ENCODE data around the gene CBFA2T2.
A peak's percentile ranks its signal among the peaks of the same experiment; 100 is the strongest.

CBFA2T2 gene

DNA sequence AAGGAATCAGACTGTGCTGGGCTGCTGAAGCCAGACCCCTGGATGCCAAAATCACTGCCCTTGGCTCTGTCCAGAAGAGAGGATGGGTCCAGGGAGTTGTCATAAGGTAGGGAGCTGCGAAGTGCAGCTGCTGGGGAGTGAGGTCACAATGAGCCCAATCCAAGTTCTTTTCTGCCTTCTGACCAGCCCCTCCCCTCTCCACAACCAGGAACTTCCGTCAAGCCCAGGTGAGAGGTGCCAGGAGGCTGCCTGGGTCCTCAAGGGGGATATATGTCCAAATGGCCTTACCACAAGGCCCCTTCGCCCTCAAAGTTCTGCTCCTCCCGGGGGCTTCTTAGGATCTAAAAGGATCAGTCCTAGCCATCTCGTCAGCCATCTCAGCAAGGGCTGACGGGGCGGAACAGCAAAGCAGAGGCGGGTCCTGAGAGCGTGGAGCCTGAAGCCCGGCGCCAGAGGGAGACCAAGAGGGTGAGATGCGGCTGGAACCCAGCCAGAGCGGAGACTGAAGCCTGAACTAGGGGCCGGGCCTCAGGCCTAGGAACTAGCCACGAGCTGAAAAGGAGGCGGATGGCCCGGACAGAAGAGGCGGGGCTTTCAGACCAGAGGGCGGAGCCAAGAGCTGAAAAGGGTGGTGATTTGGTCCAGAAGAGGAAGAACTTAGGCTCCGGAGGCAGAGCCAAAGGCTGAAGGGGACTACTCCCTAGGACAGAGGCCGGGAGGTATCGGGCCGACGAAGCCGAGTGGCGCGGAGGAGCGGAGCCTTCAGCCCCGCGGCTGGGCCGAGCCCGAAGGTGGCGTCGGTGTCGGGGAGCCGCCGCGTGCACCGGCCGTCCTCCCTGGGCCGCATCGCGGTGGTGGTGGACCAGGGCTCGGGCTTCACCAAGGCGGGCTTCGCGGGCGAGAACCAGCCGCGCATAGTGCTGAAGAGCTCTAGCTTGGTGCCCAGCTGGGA lies 176.7 kb downstream of the CBFA2T2 start, which contains the start of gene ACTL10:
Gene ACTL10 (plus strand): TSS at position 651 of the 952 bp plus-strand sequence. CDS start 555 bp downstream, outside the sequence.
- peak; percentile 97 for DNase-seq (ENCODE audit: low read depth, low spot score)

DNA sequence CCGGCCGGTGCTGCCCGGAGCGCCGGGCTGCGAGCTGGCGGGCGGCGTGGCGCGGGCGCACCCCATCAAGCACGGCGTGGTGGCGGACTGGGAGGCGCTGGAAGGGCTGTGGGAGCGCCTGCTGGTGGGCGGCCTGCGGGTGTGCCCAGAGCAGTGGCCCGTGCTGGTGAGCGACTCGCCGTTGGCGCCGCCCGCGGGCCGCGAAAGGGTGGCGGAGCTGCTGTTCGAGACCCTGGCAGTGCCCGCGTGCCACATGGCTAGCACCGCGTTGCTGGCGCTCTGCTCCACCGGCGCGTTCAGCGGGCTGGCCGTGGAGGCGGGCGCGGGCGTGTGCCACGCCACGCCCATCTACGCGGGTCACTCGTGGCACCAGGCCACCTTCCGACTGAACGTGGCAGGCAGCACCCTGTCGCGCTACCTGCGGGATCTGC lies 177.4 kb downstream of the CBFA2T2 start:
- DNase-seq (ENCODE audit: low read depth, low spot score) = no peak

DNA sequence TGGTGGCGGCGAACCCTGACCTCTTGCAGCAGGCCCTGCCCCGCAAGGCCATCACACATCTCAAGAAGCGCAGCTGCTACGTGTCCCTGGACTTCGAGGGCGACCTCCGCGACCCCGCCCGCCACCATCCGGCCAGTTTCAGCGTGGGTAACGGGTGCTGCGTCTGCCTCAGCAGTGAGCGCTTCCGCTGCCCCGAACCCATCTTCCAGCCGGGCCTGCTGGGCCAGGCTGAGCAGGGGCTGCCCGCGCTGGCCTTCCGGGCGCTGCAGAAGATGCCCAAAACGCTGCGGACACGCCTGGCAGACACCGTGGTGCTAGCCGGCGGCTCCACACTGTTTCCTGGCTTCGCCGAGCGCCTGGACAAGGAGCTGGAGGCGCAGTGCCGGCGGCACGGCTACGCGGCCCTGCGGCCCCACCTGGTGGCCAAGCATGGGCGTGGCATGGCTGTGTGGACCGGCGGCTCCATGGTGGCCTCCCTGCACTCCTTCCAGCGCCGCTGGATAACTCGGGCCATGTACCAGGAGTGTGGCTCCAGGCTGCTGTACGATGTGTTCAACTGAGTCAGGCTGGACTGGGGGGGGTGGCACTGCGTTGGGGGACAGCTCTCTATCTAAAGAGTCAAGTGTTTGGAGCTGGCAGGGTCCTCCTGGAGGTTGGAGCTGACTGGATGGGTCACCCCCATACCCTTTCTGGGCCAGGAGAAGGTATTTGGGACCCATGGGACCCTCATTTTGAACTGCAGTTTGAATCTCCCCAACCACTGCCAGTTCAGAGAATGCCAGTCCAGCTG lies 178.0 kb downstream of the CBFA2T2 start:
- DNase-seq (ENCODE audit: low read depth, low spot score) = no peak

- no peak for DNase-seq (ENCODE audit: low read depth, low spot score)
These were observed 178.7 kb downstream of the CBFA2T2 start for GRCh38 chr20:33668466-33669155.

DNA sequence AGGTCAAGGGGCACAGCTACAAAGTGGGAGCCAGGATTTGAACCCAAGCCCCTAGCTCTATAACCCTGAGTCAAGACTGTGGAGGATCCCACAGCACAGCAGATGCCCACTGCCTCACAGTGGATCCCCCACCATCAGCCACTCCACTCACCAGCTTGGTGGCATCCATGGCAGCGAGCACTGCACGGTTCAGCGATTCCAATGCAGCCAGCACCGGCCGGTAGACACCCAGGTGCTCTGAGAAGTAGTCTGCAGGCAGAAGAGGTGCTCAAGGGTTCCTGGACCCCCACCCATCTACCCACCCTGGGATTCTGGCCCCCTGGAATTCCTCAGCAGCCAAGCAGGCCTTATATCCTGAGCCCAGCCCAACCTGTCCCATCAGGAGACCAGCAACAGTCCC lies 179.3 kb downstream of the CBFA2T2 start:
- DNase-seq (ENCODE audit: low read depth, low spot score) = no peak

GRCh38 chr20:33669873-33670640 lies 180.2 kb downstream of the CBFA2T2 start:
- no peak for DNase-seq (ENCODE audit: low read depth, low spot score)

DNA sequence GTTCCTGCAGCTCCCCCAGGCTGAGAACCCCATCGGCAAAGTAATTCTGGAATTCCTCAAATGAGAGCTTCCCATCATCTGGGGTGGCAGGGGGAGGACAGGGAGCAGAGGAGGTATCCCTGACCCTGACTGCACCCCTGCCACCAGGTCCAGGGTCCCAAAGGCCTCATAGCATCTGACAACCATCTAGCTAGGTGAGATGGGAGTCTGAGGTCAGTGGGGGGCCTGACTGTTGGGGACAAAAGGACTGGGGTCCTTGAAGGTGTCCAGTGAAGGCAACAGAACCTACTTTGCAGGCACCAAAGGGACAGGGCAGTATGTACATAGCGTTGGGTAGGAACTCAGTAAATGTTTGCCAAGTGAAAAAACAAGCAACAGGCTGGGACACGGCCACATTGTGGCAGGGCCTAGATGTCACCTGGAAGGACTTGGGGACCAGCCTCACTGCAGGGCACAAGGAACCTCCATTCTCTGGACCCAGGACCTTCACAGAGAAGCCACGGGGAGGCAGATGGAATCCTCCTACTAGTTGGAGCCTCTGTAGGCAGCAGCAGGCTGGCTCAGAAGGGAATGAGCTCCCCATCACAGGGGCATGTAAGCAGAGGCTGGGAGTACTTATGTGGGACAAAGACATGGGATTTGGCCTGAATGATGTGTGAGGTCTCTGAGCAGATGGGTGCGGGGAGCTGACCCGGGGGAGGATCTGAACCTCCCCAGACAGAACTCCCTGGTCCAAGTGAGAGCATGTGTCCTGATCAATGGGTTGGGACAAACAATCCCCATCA lies 181.0 kb downstream of the CBFA2T2 start:
- no peak for DNase-seq (ENCODE audit: low read depth, low spot score)

DNA sequence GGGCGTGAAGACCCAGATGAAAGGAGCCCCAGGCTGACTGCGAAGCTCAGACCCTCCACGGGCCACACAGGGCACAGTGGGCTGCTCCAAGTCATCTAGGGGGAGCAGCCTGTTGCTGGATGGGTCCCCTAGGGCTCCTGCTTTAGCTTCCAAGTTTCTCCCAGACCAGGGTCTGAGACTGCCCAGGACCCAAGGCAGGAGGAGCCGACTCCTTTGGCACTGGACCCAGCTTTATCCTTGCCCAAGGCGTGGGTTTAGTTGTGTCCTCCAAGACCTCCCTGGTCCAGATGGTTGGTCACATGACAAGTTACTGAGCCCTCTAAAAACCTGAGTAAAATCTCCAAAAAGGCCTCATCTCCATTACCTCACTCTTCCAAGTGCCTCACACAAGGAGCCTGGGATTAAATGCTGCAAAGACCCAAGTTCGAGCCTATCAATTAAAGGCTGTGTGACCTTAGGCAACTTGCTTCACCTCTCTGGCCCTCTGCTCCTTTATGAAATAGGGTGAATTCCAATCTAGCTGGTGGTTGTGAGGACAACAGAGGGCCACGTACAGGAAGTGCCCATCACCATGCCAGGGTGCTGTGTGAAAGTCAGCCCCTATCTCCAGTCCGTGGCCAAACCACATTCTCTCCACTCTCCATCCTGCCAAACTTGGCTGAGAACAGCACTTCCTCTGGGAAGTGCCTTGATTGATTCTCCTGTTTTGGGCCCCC lies 181.8 kb downstream of the CBFA2T2 start:
- no peak for DNase-seq (ENCODE audit: low read depth, low spot score)

- DNase-seq (ENCODE audit: low read depth, low spot score) = no peak
These were observed 182.7 kb downstream of the CBFA2T2 start for GRCh38 chr20:33672426-33673113.

- no peak for DNase-seq (ENCODE audit: low read depth, low spot score)
These were observed 183.2 kb downstream of the CBFA2T2 start for GRCh38 chr20:33673114-33673409.

DNA sequence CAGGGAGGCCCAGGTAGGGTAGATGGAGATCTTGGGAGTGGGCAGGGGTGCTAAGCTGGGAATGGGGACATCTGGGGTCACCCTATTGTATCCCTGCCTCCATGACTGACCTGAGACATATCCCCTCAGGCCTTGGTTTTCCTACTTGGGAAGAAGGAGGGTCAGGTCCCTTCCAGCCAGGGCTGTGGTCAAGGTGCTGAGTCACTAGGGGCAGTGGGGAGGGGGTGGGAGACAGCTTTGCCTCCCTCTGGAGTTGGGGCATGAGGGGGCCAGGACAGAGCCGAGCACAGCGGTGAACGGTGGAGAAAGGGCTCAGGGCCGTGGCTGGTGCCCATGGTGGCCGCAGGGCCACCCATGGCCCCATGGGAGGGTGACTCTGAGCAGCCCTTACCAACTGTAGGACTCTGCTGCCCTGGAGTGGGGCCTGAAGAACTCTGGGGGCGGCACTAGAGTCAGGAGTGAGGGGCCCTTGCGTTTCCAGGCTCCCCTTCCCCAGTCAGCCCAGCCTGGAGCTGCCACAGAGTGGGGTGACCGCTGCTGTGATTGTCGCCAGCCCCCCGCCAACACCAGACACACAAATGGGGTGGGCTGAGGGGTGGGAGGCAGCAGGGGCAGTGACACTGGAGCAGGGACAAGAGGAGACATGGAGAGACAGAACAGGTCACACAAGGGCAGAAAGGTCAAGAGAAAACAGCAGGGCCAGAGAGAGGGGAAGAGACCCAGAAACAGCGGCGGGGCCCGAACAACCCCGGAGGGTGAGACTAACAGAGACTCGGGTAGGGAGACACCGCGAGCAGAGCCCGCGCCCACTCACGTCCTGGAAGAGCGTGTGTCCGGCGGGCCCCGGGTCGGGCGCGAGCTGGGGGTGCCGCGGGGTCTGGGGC lies 183.8 kb downstream of the CBFA2T2 start:
- no peak for DNase-seq (ENCODE audit: low read depth, low spot score)

DNA sequence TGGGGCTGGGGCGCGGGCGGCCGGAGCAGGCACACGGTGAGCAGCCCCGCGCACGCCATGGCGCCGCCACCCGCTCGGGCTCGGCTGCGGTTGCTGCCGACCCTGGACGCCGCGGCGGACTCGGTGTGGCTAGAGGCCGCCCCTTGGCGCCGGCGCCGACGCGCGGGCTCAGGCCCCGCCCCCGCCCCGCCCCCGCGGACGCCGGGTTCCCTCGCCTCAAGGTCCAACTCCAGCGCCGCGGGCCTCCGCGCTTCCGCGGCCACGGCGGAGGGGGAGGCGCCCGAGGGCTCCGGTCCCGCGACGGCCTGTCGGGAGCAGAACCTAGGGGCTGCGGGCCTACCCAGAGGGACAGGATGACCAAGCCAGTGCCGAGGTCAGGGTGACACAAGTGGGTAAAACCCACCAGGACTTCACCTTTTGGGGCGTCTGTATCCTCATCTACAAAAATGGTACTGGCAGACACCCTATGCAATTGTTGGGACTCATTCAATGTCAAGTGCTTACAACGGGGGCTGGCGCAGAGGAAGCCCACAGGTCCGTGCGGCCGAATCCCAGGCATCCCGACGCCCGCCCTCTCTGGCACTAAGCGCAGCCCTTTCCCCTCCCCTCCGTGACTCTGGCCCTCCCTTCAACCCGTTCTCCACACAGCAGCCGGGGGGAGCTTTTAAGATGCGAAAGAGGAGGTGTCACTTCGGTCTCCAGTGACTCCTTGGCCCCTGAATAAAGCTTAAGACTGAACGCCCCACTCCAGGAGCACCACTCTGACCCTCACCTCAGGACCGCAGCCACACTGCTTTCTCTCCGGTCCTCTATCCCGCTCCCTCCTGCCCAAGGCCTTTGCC lies 184.6 kb downstream of the CBFA2T2 start, which contains the start of gene NECAB3:
Gene NECAB3 (minus strand): TSS at position 135 of the 842 bp plus-strand sequence. CDS start 76 bp downstream, at position 59.
- no peak for DNase-seq (ENCODE audit: low read depth, low spot score)

DNA sequence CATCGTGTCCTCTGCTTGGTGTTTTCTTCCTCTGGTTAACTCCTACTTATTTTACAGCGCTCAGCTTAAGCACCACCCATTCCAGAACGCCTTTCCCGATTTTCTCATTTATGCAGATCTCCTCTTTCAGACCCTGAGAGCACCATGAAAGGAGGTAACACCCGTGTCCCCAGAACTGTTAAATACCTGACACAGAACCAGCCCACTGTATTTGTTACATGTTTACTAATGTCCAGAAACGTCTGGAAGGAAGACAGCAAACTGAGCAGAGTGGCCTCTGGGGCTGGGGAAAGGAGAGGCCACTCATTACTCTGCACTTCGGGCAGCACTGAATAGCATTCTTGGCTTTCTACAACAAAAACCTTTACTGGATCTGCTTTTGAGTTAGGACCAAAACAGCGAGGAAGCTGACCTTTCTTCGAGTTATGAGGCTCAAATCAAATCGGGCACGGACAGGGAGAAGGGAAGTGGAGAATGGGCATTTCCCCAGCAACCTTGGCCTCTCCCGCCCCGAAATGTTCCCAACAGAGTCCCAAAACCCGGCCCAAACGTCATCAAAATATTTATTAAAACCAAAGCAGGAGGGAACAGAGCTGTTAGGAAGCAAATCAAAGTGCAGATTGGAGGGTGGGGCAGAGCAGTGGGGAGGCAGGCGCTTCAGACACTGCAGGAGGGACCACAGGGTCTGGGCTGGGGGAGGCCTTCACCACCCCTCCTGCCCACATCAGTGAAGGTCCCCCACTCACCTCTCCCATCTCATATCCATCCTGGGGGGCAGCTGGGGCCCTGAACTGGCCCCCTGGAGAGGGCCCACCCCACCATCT lies 185.5 kb downstream of the CBFA2T2 start:
- no peak for DNase-seq (ENCODE audit: low read depth, low spot score)

DNA sequence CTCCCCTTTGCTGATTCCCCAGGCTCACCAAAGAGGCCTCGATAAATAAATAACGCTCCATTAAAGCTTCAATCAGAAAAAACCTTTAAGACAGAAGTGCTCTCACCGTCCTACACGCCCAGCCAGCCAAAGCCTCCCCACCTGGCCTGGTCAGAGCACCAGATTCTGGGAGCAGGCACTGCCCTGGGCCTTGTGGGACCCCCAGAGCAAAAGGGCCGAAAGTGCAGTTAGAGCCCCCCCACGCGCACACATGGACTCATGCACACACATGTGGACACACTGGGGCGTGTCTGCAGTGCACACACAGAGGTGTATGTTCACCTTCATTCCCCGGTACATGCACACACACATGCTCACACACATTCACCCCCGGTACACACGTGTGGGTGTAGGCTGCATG lies 186.2 kb downstream of the CBFA2T2 start:
- no peak for DNase-seq (ENCODE audit: low read depth, low spot score)

- no peak for DNase-seq (ENCODE audit: low read depth, low spot score)
These were observed 187.1 kb downstream of the CBFA2T2 start for GRCh38 chr20:33676652-33677645.

Data from smooth muscle cell of the brain vasculature (primary cell).